Measurements from ENCODE around the gene TAL2.

TAL2 gene

GRCh38 chr9:105670775-105671174, 8.5 kb downstream of the TAL2 start:
- DNase-seq (ENCODE audit: low spot score) = no peak
- no peak for TF ChIP-seq CTCF (IDR thresholded peaks at IDR 0.05; ENCODE audit: extremely low read depth, insufficient read depth, missing control alignments)
- in situ Hi-C loops (cut with MboI; ENCODE audit: low pct_unique_long_range_greater_than_20kb, low sequenced_read_pairs, unreplicated experiment) = no loop called here

GRCh38 chr9:105672711-105673234, 10.5 kb downstream of the TAL2 start:
- DNase-seq (ENCODE audit: low spot score) = no peak
- no peak for TF ChIP-seq CTCF (IDR thresholded peaks at IDR 0.05; ENCODE audit: extremely low read depth, insufficient read depth, missing control alignments)
- in situ Hi-C loops (cut with MboI; ENCODE audit: low pct_unique_long_range_greater_than_20kb, low sequenced_read_pairs, unreplicated experiment) = no loop called here

- no peak for DNase-seq (ENCODE audit: low spot score)
- TF ChIP-seq CTCF (IDR thresholded peaks at IDR 0.05; ENCODE audit: extremely low read depth, insufficient read depth, missing control alignments) = no peak
- in situ Hi-C loops (cut with MboI; ENCODE audit: low pct_unique_long_range_greater_than_20kb, low sequenced_read_pairs, unreplicated experiment) = no loop called here
Observed at GRCh38 chr9:105673850-105674387, 11.7 kb downstream of the TAL2 start.

- DNase-seq (ENCODE audit: low spot score) = no peak
- no peak for TF ChIP-seq CTCF (IDR thresholded peaks at IDR 0.05; ENCODE audit: extremely low read depth, insufficient read depth, missing control alignments)
- in situ Hi-C loops (cut with MboI; ENCODE audit: low pct_unique_long_range_greater_than_20kb, low sequenced_read_pairs, unreplicated experiment) = no loop called here
Observed at GRCh38 chr9:105676351-105676923, 14.2 kb downstream of the TAL2 start.

GRCh38 chr9:105678163-105678562, 15.9 kb downstream of the TAL2 start:
- in situ Hi-C loops (cut with MboI; ENCODE audit: low pct_unique_long_range_greater_than_20kb, low sequenced_read_pairs, unreplicated experiment) = no loop called here
- TF ChIP-seq CTCF (IDR thresholded peaks at IDR 0.05; ENCODE audit: extremely low read depth, insufficient read depth, missing control alignments) = no peak
- DNase-seq (ENCODE audit: low spot score) = no peak

- TF ChIP-seq CTCF (IDR thresholded peaks at IDR 0.05; ENCODE audit: extremely low read depth, insufficient read depth, missing control alignments) = no peak
- DNase-seq (ENCODE audit: low spot score) = no peak
- in situ Hi-C loops (cut with MboI; ENCODE audit: low pct_unique_long_range_greater_than_20kb, low sequenced_read_pairs, unreplicated experiment) = no loop called here
Observed at GRCh38 chr9:105678781-105679180, 16.5 kb downstream of the TAL2 start.
